Measurements from ENCODE around the gene IL1RAPL2.
A peak's percentile ranks its signal among the peaks of the same experiment; 100 is the strongest.
"Not testable (repeated sequence)": the region's sequence is repeated elsewhere in the genome, so short reads cannot be mapped to it uniquely, and the experiment has no call there.

Gene IL1RAPL2

DNA sequence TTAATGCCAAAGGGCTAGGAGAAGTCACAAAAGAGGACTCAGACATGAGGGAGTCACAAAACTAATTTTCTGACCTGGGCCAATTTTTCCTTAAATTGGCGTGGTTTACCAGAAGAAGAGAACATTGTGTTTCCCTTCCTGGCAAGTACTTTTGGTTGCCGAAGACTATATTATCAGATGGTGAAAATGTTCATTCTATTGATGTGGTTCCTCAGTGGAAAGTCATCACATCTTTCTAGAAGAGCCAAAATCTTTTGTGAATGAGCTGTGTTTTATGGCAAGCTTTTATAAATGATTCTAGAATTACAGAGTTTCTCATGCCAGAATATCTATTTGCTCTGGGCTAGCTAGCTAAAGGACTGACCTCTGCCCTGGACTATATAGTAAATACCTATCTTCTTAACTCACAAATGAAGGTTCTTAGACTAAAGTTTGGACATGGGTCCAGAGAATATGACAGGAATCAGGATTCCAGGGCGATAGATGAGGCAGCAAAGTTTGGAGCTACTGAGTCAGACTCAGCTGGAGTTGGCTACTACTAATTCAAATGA lies 288.9 kb downstream of the IL1RAPL2 start:
- no peak for DNase-seq (ENCODE audit: low read depth)

DNA sequence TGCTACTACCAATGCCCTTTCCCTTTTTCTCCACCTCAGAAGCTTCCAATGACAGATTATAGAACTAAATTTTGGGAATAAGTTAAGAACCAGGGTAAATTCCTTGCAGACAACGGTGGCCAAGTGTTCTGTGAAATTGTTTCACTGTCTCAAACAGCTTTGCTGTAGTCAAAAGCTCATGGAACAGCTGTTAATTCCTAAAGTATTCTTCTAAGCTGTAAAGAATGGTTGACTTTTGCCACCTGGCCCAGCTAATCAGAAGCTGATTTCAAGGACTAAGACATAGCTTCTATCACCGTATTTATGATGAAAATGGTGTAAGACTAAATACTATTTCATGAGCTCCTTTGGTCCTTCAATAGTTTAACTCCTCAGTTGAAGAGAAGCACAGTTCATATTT lies 297.5 kb downstream of the IL1RAPL2 start:
- DNase-seq (ENCODE audit: low read depth): no peak

DNA sequence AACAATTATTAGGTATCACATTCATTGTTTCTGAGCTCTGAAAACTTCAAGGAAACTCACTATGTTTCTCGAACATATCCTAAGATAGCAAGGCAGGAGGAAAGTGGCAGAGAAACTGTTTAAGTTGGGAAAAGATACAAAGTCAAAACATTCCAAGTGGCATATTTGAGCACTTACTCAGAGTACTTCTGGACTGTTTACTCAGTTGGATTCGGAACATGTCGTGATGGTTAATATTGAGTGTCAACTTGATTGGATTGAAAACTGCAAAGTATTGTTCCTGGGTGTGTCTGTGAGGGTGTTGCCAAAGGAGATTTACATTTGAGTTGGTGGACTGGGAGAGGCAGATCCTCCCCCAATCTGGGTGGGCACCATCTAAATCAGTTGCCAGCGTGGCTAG lies 298.3 kb downstream of the IL1RAPL2 start:
- no peak for DNase-seq (ENCODE audit: low read depth)

DNA sequence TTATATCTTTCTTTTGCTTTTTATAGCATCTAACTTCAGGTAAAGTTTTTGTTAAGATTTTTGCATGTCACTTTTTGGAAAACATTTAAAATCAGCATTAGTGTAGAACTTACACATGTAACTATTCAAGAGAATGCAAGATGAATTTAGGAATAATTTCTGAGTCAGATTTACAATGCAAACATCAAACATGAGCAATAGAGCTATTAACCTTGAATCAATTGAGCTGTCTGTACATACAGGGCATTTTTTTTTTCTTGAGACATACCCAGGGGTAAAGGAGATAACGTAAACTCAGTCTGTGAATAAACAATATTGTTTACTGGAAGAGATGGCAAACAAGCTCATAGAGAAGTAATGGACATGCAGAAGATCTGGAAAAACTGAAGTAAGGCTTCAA lies 311.5 kb downstream of the IL1RAPL2 start:
- no peak for DNase-seq (ENCODE audit: low read depth)

DNA sequence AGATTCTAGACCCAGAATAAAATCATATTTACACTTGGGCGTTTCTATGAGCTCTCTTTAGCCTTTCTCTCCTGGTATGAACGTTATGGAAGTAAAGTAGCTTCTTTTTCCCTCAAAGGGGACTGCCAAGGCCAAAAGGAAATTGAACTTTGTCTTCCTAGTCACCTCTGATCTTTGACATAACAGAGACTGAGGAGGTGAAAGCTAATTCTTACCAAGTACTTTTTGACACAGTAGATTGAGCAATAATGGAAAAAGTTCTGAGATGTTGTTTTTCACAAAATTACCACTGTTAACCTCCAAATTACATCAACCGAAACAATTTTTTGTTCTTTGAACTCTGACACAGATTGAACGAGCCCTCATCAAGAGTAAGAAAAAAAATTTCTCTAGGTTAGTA lies 336.1 kb downstream of the IL1RAPL2 start:
- DNase-seq (ENCODE audit: low read depth): no peak

DNA sequence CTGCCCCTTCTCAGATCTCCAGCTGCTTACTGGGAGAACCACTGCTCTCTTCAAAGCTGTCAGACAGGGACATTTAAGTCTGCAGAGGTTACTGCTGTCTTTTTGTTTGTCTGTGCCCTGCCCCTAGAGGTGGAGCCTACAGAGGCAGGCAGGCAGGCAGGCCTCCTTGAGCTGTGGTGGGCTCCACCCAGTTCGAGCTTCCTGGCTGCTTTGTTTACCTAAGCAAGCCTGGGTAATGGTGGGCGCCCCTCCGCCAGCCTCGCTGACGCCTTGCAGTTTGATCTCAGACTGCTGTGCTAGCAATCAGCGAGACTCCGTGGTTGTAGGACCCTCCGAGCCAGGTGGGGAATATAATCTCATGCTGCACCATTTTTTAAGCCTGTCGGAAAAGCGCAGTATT lies 343.7 kb downstream of the IL1RAPL2 start:
- not testable (repeated sequence) for DNase-seq (ENCODE audit: low read depth)

DNA sequence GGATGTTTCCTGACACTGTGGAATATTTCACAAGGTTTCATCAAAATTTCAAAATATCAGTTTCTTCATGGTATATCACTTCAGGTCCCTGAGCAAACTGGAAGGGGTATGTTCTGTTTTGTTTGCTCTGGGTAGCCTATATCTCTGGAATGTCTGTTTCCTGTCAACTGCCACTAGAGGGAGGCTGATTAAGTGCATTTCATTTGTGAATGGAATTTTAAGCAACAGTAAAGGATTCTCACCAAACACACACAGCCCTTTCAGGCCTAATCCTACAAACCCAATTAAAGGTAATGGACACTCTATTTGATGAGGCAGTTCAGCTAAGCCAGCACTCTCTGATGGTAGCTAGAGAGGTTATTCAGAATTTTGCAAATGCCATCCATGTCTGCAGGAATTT lies 347.3 kb downstream of the IL1RAPL2 start:
- no peak for DNase-seq (ENCODE audit: low read depth)

DNA sequence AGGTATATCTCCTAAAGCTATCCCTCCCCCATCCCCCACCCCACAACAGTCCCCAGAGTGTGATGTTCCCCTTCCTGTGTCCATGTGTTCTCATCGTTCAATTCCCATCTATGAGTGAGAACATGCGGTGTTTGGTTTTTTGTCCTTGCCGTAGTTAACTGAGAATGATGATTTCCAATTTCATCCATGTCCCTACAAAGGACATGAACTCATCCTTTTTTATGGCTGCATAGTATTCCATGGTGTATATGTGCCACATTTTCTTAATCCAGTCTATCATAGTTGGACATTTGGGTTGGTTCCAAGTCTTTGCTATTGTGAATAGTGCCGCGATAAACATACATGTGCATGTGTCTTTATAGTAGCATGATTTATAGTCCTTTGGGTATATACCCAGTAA lies 348.7 kb downstream of the IL1RAPL2 start:
- not testable (repeated sequence) for DNase-seq (ENCODE audit: low read depth)

DNA sequence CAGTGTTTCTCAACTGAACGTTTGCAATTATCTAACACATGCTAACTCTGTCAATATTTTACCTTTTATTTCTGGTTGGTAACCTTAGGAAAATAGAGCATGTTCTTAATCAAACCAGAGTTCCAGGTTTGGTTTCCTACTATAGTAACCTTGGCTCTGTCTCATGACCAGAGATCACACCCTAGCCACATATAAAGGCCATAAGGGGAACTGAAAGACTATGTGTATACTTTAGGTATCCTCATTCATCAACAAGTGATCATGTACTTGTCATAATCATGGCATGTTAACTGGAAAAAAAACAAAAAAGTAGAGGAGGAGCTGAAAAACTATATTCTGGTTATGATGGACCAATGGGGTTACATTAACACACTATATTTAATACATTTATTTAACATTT lies 352.1 kb downstream of the IL1RAPL2 start:
- DNase-seq (ENCODE audit: low read depth): no peak

DNA sequence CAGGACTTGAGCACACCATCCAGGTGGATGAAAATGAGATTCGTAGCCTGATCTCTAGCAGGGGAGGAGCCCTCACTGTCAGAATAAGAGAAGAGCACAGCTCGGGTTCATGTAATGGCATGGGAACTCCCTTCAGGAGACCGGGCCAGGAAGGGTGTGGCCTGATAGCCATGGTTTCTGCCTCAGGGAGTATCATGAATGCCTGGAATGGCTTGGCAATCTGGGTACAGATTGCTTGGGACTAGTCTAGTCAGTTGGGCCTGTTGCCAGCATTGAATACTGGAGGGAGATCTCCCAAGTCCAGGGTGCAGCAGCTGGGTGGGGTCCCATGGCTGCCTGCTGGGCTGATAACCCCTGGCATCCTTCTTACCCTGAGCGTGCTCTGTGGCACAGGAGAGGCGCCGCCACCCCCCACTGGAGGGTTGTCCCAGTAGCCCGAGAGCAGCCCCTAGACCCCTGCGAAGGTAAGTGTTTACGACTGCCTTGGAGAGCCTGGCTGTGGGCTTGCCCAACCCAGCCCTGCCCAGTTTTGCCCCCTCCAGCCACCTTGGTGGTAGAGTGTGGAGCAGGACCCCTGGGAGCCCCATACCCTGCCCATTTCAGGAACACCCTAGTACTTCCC lies 355.7 kb downstream of the IL1RAPL2 start:
- DNase-seq (ENCODE audit: low read depth): no peak

DNA sequence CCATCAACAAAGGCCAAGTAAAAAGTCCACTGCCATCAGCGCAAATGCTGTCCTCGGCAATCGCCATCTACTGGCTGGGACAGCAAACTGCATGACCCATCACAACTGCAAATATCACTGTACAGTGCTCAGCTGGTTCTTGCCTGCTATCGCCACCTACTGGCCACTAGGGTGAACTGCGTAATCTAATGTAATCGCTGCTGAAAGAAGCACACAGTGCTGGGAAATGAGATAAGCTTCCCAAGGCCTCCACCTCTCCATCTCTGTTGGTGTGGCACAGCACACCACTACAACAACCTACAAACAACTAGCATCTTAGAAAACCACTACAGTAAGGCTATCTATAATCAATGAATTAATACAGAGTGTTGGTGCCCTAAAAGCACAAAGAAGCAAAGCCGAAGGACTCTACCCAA lies 356.2 kb downstream of the IL1RAPL2 start:
- DNase-seq (ENCODE audit: low read depth): peak; percentile 28

DNA sequence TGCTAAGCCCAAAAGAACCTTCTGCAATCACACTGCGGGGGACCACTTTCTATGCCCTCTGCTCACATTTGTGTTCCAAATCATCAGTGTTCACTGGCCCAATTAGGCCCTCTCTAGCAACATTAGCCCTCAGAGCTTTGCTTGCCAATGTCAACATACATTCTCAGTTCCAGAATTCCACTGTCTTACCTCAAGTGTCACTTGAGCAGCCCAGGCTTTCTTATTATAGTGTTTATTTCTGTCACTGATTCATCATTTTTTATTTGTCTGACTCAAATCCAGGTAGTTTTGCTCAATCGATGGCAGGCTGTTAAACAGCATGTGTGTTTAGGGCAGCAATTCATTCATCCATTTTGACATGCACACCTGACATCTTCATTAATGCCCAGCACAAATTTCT lies 363.3 kb downstream of the IL1RAPL2 start:
- no peak for DNase-seq (ENCODE audit: low read depth)

DNA sequence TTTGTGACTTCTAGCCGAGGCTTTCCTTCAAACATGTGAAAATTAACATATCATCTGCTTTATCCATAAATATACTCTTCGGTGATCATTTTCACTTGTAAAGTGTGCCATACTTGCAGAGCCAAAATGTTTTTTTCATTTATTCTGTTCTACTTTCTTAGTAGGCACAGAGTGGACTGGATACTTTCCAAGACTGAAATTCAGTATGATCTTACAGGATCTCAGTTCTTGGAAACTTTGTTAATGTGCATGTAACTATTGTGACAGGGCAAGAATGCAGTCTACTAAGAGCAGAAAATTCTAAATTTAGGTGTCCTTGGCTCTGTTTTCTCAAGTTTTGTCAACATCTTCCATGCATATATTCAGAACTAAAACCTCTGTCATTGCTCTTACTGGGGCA lies 369.6 kb downstream of the IL1RAPL2 start:
- no peak for DNase-seq (ENCODE audit: low read depth)

DNA sequence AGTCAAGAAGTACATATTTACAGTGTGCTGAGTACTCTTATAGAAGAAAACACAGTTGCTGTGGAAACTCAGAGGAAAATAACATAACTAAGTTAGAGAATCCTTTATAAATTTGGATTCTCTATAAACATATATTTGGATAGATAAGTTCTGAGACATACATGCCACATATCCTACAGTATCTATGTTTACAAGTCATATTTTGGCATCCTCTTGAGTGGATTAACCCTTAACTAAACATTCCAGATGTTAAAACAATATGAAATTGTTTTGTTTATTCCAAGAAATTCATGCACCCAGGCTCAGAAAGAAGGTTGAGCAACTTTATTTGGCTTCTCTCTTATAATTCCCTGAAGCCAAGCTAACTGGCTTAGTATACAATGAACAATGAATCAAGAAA lies 387.3 kb downstream of the IL1RAPL2 start:
- DNase-seq (ENCODE audit: low read depth): no peak

DNA sequence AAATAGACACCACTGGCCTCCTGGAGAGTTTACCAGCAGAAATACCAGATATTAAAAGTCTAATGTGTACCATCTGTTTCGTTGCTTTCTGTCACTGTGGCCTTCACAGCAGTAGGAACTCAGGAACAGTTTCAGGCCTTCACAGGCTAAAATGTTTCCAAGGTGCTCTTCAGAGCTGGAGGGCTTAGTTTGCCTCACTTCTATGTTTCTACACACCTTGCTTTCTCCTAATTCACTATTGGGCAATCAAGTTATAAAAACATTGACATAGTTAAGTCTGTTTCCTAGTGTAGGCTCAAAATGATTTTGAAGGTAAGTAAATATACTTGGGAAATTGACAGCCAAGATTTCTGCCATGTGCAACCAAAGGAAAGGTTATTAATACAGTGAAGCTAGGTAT lies 395.9 kb downstream of the IL1RAPL2 start:
- no peak for DNase-seq (ENCODE audit: low read depth)

DNA sequence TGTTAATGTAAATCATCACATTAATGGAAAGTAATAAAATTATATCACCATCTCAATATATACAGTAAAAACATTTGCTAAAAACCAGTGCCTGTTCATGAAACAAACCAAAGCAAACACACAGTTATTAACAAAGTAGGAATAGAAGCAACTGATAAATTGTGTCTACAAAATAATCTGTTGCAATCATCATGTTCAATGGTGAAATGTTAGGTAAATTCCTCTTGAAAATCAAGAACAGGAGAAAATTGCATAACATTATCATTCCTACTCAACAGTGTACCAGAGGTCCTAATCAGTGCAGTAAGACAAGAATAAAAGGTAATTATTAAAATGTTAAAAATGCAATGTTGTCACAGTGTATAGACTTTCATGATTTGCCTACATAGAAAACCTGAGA lies 402.2 kb downstream of the IL1RAPL2 start:
- DNase-seq (ENCODE audit: low read depth): no peak

DNA sequence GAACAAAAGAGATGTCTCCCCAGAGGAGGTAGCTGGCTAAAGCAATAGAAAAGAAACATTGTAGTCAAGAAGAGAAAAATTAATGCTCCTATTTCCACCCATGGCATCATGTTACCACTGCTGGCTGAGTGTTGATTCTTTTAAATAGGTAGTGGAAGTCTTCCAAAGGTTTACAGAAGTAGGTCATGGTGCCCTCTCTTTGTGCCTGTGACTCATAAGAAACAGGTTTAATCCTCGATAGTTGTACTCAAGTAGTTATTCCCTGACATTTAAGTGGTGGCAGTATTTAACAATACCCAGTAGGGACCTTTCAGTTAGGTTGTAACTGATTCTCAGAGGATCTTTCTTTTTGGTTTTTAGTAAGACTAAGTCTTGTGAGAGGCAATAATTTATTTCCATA lies 406.7 kb downstream of the IL1RAPL2 start:
- DNase-seq (ENCODE audit: low read depth): no peak

DNA sequence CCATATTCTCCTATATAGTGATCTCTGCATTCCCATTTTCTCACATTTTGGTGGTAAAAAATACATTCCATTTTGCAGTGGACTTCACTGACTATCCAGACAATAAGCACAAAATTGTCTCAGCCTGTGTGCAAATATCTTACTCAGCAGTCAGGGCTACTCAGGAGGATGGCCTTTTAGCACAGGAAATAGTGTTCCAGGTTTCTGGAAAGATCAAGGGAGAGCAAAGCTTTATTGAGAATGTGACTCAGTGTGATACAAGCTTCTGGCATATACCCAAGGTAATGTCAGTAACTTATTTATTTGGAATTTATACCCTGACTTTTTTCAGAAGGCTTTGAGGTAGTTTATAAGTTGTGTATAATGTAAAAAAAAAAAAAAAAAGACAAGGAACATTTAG lies 421.1 kb downstream of the IL1RAPL2 start:
- no peak for DNase-seq (ENCODE audit: low read depth)

DNA sequence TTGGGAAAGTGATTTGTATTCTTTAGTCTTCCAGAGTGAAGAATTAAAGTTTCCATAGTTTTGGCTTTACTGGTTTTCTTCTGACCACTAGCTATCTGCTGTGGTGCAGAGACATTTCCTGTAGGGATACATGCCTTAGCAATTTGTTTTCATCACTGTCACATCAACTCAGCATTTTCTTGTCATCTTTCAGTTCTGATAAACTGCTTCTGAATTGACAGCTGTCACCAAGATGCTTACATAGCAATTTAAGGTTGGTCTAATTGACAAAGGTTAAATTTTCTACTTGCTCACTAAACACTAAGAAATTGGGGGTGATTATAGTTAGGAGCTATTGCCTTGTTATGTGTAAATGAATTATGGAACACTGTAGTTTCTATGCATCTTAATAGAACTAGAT lies 422.0 kb downstream of the IL1RAPL2 start:
- DNase-seq (ENCODE audit: low read depth): no peak

DNA sequence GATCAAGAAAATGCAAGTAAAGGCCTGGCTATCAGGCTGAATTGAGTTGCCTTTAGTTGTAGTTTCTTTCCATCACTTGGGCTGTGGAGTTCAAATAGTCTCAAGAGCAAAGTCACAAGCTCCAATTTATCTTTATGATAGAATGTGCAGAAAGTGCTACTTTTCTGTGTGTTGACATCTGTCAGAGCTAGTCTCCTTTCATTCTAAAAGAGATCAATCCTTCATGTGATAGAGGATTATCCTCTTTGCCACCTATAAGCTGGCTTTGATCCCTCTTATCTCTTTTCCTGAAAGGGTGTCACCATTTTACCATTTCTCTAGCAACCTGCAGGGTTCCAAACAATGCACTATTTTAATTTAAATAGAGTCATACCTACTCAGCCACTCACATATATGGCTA lies 429.5 kb downstream of the IL1RAPL2 start:
- DNase-seq (ENCODE audit: low read depth): no peak

DNA sequence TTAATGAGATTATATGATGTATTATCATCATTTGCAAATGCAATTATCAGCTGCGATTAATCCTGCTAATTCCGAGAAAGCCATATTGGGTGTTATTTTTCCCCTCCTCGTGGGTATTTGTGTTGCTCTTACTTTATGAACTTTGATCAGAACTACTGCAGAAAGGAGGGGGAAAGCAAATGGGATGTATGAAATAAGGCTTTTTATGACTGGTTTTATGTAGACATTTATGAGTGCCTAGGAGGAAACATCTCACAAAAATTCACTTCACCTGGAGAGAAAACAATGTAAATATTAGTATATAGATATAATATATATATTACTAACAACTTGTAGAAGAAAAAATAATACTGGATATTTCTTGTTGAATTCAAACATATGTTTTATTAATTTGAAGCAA lies 440.1 kb downstream of the IL1RAPL2 start:
- DNase-seq (ENCODE audit: low read depth): no peak

DNA sequence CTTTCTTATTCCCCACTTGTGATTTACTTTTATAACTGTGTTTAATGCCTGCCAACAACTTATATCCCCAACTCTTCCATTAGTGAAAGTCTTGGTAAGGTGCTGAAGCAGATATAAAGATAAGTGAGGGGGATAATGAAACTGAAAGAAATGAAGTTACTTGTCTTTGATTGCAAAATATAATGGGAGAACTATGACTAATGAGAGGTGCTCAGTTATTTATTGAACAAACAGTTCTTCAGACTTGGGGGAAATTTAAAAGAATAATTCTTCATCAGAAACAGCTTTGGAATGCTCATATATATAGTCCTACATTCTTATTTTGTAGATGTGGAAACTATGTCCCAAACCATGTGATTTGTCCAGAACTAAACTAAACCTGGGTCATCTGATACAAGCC lies 441.0 kb downstream of the IL1RAPL2 start:
- no peak for DNase-seq (ENCODE audit: low read depth)

DNA sequence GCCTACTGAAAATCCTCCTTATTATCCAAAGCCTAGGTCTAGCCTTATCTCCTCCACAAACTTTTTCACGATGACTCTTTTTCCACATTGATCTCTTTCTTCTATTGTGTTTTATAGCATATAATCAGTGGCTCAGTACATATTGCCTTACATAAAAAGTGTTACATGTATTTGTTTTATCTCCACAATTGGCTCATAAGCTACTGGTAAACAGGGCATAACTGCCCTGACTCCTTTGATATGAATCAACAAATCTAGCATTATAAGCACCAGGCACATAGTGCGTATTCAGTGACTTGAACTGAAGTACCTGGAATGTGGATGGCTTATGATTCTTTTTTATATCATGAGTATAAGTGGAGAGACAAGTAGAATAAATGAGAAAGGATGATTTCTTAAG lies 447.7 kb downstream of the IL1RAPL2 start:
- no peak for DNase-seq (ENCODE audit: low read depth)

DNA sequence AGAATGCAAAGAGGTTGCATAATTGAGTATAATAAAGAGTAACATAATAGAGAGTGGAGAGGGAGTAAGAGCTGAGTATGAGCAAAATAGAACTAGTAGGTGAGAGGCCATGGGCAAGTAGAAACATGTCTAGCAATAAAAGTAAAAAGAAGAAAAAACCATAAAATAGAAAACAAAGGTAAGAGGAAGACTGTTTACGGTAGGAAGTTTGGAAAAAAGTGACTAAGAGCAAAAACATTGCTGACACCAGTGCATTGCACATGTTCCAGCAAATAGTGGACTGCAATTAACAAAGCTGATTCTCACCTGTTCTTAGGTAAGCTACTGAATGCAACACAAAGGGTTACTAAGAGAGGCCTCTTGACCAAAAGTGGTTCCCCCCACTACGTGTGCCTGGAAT lies 451.6 kb downstream of the IL1RAPL2 start:
- DNase-seq (ENCODE audit: low read depth): no peak

DNA sequence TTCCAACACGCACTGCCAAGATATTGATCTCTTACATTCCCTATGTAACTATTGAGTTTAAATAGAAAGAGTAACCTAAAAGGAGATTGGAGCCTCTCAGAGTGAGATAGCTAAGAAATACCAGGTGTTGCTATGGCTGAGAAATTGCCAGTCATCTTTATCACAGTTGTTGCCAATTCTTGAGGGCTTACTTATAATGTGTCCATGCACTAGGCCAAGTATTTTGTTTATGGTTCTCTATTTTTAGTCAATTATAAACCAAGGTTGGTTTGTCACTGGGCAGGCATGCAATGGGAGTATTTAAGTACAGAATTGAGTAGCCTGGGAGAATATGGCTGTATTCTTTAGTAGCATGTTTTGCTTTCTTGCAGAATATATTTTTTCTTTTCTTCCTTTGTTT lies 452.9 kb downstream of the IL1RAPL2 start:
- no peak for DNase-seq (ENCODE audit: low read depth)

Measured in non-pigmented ciliary epithelial cell (primary cell).